Stimulated activated CD4-positive, alpha-beta T cell treated with anti-CD3 and anti-CD28 coated beads, TNF-alpha, amount 100 ng/mL, for 4 hours (primary cell): ENCODE results near the gene CDKAL1.

Experiments used
- DNase-seq, 3 experiments: peaks; one replicate each; pipeline ENCODE4 v3.0.0-alpha.2; 2020; ENCODE audit warnings: low read depth in 3 of 3

Gene CDKAL1

DNA sequence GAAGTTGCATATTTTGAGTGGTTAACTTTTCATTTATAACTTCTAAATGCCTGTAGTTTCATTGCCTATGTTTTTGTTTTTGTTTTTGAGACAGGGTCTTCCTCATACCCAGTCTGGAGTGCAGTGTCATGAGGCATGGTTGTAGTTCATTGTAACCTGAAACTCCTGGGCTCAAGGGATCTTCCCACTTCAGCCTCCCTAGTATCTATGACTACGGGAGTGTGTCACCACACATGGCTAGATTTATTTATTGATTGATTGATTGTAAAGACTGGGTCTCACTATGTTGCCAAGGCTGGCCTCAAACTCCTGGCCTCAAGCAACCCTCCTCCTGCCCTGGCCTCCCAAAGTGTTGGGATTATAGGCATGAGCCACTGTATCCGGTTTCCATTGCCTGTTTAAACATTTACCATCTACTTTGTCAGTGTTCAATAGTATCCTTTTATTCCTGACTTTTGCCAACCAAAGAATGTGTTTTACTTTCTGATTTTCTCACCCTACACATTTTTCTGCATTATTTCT is 144.6 kb downstream of the CDKAL1 start:
- DNase-seq: no peak

DNA sequence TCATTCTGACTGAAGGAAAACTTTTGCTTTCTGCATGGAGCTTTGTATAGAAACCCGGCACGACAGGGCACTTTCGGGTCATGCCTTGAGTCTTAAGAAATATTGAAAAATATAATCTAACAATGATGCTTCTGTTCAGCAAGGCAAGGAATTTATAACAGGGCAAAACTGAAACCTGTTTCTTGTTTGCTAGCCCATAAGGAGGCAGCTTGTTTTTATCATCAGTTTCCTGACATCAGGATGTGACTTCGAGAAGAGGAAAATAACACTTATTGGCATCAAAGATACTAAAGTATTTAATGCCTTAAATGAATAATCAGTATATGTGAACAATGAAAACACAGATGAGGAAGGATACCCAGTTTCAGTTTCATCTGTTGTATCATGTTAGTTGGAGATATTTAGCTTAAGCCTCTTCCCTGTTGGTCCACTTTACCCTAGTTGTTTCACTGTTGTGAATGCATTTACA is 146.5 kb downstream of the CDKAL1 start:
- no peak for DNase-seq

DNA sequence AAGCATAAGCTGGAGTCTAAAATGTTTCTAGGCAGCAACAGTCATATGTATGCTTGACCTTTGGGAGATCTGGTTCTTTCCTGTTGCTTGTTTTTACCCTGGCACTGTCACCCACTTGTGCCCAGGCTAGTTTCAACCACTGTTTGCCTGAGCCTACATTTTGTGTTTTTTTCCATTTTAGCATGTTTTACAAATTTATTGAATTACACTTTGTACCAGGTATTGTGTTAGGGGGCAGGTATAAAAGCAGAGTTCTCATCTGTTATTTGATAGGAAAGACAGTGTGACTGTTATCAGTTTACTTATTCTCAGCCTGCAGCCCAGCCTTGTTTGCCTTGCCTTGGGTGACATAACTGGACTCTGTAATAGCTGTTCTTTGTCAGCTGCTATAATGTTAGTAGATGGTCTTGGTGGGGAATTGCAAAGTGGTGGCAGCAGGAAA is 147.0 kb downstream of the CDKAL1 start:
- DNase-seq: no peak

DNA sequence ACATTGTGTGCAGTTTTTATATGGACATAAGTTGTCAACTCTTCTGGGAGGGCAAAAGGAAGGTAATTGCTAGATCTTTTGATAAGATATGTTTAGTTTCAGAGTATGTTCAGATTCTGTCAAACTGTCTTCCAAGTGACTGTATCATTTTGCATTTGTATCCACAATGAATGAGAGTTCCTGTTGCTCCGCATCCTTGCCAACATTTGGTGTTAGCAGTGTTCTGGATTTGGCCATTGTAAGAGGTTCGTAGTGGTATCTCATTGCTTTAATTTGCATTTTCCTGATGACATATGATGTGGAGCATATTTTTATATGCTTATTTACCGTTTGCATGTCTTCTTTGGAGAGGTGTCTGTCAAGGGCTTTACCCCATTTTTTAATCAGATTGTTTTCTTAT is 150.2 kb downstream of the CDKAL1 start:
- DNase-seq: no peak

DNA sequence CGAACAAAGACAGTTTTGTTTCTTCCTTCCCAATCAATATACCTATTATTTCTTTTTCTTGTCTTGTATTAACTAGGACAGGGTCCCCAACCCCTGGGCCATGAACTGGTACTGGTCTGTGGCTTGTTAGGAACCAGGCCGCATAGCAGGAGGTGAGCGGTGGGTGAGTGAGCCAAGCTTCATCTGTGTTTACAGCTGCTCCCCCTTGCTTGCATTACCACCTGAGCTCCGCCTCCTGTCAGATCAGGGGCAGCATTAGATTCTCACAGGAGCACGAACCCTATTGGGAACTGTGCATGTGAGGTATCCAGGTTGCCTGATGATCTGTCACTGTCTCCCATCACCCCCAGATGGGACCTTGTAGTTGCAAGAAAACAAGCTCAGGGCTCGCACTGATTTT is 151.9 kb downstream of the CDKAL1 start:
- DNase-seq: no peak

DNA sequence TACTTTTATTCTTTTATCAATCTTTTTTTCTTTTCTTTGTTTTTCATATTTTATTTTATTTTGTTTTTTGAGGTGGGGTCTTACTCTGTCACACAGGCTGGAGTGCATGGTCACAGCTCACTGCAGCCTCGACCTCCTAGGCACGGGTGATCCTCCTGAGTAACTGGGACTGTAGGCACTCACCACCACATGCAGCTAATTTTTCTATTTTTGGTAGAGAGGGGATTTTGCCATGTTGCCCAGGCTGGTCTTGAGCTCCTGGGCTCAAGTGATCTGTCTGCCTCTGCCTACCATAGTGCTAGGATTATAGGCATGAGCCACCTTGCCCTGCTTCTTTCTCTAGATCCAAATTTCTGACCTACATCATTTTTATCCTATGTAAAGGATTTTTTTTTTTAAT is 153.2 kb downstream of the CDKAL1 start:
- DNase-seq: no peak

DNA sequence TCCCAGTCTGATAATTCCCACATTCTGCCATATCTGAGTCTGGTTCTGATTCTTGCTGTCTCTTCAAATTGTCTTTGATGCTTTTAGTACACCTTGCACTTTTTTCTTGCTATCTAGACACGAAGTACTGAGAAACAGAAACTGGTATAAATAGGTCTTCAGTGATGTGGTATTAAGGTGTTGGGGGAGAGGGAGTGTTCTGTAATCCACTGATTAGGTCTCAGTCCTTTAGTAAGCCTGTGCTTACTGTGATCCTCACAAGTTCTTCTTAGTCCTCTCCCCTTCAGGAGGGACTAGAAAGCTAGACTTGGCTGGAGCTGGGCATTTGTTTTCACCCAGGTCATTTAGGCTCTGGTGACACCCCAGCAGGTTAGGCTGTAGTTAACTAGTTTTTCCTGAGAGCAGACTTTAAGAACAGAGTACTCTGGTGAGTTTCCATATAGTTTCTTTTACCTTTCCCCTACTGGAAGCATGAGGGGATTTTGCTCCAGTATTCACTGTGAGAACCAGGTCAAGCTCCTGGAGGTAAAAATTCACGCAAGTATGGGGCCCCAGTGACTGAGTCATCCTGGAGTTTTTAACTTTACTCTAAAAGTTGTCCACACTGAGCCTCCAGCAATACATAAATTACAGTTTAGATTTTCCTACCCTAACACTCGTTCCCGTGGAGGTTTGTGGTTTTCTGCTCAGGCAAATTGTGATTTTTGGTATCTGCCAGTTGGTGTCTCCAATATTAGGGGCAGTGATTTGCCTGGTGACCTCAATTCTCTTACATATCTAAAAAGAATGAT is 154.6 kb downstream of the CDKAL1 start:
- no peak for DNase-seq

DNA sequence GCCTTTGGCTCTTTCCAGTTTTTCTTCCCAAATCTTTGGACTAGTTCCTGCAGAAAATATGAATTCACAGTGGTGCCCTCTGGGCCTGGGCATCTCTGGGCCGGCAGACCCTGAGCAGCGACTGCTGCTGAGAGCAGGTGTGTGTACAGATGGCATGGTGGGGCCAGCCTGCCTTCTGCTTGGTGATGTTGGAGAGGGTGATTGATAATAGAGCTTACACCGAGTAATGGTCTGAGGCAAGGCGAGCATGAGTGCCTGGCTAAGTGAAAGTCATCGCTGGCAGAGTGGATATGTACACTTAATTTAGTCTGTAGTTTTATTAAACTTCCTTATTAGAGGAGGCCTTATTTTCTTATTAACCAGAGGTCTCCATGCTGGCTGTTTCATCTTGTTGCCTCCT is 156.9 kb downstream of the CDKAL1 start:
- no peak for DNase-seq

DNA sequence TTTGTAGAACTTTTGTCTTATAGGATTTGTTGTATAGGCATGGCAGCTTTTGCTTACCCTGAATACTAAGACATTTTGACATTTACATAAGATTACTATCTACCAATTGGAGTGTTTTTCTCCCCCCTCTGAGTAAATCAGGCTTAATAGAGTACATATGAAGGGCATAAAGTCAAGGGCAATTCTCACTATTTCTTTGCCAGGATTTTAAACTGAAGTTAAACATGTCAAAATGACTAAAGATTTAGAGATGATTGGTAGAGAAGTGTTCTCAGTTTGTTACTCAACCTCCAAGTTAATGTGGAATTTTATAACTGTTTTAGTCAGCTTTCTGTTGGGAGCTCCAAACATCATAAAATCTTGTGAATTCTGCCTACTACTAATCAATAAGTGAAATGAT is 157.8 kb downstream of the CDKAL1 start:
- DNase-seq: no peak

DNA sequence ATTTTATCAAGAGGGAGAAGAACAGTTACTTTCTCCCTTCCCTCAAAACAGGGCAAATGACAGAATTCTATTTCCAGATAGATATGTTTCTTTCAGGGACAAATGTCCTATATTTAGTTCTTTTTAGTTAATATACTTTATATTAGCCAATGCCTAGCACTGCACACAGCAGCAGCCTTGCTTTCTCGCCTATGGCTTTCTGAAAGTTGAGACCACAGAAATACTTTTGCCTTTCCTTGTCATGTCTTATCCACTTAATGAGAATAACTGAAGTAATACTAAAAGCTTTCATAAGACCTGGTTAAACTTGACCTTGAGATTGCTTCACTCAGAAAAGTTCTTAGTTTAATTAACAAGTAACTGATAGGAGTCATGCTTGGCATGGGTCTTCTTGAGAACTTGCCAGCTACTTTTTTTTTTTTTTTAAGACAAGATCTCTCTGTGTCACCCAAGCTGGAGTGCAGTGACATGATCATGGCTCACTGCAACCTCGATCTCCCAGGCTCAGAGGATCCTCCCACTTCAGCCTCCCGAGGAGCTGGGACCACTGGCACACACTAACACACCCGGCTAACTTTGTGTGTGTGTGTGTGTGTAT is 159.3 kb downstream of the CDKAL1 start:
- DNase-seq: no peak

DNA sequence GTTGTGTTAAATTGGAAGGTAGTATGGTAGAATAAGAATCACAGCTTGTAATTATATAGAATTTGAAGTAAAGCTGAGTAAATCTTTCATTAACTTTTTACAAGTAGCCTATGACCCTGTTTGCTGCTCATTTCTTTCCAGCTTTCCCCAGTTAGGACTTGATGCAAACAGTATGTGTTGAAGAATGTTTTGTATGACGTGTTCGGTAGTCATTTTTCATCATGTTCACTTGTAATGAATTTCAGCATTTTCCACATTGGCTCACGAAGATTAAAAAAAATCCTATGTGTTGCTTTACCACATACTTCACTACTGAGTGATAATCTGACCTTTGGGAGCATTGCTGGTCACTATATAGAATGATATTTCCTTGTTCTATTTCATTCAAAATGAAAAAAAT is 162.4 kb downstream of the CDKAL1 start:
- no peak for DNase-seq

DNA sequence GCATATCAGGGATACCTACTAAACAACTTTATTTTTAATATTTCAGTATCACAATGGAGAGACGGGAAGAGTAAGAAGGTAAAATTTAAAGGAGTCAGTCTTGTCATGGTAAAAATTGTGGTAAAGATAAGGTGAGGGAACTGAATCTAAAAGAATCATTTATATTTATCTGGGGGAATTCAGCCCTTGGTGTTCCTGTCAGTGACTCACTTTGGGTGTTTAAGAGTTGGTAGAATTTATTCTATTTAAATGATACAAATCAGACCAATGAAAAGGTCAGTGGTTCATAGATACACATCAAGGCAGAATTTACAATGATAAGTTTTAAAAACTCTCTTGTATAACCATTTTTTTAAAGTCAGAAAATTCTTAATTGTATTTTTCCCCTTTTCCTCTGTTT is 164.4 kb downstream of the CDKAL1 start:
- DNase-seq: no peak

DNA sequence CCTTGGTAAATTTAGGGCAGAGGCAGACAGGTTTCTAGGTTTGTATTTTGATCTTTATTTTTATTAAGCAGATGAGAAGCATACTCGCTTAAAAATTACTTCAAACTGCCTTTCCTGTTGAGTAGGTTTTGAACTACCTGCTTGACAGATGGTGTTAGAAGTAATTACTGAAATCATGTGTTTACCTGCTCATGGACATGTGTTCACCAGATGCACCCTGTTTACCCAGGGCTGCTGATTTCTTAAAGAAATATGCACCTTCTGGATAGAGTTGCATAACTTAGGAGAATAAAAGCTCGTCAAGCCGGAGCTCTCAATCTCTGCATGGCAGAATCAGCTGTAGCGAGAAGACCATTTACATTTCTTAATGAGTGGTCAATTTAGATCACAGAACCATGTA is 165.1 kb downstream of the CDKAL1 start:
- no peak for DNase-seq

DNA sequence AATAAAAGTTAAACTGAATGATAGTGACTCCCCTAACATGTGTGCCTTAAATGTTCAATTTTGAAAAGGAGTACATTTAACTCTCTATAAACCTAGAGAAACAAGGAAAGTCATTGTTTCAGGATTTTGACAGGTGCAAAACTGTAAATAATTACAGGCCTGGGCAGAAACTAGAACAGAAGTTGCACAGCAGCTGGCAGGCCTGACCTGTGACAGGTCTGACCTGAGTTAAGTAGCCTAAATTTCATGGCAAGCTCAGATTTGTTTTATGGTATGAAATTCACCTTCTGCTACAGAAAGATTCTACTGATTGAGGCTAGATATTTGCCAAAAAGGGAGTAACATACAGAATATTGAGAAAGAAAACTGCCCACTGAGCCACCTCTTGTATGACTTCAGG is 166.1 kb downstream of the CDKAL1 start:
- DNase-seq: no peak

DNA sequence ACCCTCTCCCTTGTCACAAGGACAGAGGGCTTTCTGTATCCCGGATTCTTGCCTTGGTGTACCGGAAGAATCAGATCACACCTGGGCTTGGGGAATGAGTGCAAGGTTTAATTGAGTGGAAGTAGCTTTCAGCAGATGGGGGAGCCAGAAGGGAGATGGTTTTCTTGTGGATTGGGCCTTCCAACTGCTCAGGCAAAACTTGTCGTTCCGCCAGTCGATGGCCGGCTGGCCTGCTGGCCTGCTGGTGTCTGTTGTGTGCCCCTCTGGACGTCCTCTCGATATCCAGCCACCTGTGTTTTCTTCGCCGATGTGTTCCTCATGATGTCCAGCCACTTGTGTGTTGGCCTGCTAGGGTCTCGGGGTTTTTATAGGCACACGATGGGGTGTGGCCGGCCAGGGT is 168.1 kb downstream of the CDKAL1 start:
- no peak for DNase-seq

DNA sequence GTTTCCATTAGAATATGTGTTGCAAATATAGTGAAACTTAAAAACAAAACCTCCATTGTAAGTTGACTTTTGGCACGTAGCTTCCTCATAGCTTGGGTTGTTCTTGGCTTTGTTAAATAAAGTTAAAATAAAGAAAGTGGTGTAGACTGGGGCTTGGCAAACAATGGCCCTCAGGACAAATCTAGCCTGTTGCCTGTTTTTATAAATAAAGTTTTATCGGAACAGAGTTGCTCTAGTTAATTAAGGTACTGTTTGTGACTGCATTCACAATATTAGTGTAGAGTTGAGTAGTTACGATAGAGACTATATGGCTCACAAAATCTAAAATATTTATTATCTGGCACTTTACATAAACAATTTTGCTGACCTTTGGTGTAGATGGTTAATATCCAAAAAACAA is 168.8 kb downstream of the CDKAL1 start:
- no peak for DNase-seq

DNA sequence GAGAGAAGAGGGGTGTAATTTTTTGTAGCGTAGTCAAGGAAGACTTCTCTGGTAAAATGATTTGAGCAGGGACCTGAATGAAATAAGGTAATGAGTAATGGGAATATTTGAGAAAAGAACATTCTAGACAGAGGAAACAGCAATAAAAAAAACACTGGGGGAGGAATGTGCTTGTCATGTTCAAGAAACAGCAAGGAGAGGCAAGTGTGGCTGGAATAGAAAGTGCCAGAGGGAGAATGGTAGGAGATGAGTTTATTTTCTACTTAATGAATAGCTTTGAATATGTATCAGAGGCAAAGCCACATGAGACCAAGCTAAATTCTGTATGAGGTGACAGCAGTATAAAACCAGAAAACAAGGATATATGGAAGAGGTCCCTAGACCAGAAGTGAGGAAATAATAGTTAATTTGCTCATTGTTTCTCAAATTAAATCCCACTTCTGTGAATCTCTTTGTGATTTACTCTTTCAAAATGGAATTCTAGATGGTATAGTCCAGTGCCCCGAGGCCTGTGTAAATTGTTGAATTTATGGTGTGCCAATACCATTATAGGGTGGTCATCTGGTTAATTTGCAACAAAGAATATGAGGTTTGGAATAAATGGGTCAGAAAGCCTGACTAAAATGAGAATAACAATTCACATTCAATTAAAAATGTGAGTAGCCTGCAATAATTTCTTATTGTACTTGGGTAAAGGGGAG is 170.2 kb downstream of the CDKAL1 start:
- no peak for DNase-seq

DNA sequence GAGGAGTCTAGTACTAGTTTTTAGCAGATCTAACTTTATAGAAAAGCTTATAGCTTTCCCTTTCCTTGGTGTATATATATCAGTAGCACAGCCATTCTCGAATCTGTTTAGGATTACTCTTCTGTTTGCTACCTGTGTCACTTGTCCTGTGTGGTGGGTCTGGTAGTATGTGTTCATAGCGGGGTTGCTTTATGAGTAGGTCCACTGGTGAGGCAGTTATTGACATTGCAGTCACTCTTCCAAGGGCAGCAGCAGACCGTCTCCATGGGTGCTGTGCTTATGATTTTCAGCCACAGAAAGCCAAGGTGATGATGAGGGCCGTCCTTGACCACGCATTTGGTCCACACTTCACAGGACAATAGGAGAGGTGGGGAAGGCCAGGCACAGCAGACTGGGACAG is 171.5 kb downstream of the CDKAL1 start:
- DNase-seq: no peak

DNA sequence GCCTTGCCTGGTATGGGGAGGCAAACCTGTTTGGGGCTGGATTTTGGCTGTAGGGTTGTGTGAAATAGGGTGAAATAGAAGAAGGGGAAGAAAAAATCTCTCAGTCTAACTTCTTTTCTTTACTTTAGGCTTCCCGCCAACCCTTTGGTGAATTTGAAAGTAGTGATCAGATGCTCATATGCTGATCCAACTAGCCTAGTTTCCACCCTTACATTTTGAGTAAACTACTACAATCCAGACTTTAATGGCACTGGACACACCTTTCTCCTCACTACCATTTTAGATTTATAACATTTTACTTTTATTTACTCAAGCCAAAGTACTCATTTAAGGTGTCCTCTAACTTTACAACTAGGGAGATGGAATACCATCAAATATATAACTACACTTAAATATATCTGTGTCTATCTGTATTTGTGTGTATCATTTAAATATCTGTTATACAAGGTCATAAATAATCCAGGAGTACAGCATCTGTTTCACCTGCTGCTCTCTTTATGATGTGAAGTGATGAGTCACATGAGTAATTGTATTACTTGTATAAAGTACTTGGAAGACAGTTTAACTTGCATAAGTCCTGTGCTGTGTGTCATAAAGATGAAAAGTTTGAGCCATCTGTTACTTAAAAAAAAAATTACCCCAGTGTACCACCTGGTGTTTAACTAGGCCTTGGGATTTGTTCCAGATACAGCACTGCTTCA is 172.1 kb downstream of the CDKAL1 start:
- DNase-seq: no peak

DNA sequence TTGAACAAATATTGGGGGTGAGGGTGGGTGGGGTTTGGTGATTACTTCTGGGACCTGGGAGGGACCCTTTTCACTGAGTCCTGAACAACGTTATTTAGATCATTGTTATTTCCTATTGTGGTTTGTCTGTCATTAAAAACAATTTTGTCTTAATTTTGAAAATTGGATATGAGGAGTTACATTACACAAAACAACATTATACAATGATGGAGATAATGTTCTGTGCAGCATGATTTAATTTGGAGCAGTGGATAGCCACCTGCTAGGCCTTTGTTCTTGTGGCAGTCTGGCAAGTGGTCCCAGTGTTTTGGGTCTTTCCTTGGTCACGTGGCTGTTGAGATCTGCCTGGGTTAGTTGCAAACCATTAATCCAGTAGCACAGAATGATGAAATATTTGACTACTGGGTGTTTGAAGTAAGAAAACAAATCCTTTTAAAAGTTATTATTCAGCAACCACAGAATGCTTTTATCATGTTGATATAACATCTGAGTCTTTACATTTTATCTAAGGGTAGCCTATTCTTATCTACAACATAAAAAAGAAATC is 172.8 kb downstream of the CDKAL1 start:
- no peak for DNase-seq

DNA sequence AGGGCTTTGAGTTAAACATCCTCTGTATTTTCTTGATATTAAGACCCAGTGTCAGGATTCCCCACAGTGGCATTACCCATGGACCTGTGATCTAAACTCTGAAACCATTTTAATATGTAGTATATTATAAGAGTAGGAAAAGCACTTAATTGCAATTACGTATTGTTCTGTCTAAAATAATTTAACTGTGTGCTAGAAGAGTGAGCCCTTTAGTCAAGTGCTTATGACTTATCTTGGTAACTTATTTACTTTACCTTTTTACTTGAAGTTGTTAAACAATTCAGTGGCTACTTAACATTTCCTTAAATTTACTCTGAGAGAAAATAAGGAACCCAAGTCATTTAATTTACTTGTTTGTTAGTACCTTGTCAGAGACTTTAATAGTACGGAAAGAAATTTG is 173.6 kb downstream of the CDKAL1 start:
- no peak for DNase-seq
